Tibial artery (tissue), 4 donors: Measurements from ENCODE around the gene TMEM255B.
A peak's percentile ranks its signal among the peaks of the same experiment; 100 is the strongest.
"Not testable (repeated sequence)": the region's sequence is repeated elsewhere in the genome, so short reads cannot be mapped to it uniquely, and the experiment has no call there.

Source experiments
- DNase-seq, 2 donors: peaks; one replicate each; pipeline ENCODE4 v3.0.0-alpha.2; 2019
- H3K27ac ChIP-seq, 2 donors: fragments of 200-600 bp; sonication (generic) in 1 of 2; 1 replicate in 1 of 2; 2 replicates in 1 of 2; pipeline ENCODE4 v1.5.1; 2018 to 2019; ENCODE audit warnings: mild to moderate bottlenecking in 1 of 2
- H3K27me3 ChIP-seq, 2 donors: fragments of 200-600 bp; sonication (generic) in 1 of 2; one replicate each; pipeline versions ENCODE4 v1.5.1 to v1.6.0; 2016 to 2019
- H3K36me3 ChIP-seq, 3 donors: fragments of 200-600 bp; sonication (generic) in 2 of 3; one replicate each; pipeline ENCODE4 v1.5.1; 2016 to 2019; ENCODE audit warnings: mild to moderate bottlenecking in 2 of 3
- H3K4me1 ChIP-seq, 4 donors: fragments of 200-600 bp; sonication (generic) in 2 of 4; 1 replicate in 3 of 4; 2 replicates in 1 of 4; pipeline ENCODE4 v1.5.1; 2016 to 2019
- H3K4me3 ChIP-seq, 2 donors: fragments of 200-600 bp; sonication (generic) in 1 of 2; 1 replicate in 1 of 2; 2 replicates in 1 of 2; pipeline ENCODE4 v1.5.1; 2018 to 2019; ENCODE audit warnings: mild to moderate bottlenecking in 2 of 2
- H3K9me3 ChIP-seq, 3 donors: fragments of 200-600 bp; sonication (generic) in 1 of 3; one replicate each; pipeline ENCODE4 v1.5.1; 2016 to 2019
- CTCF ChIP-seq, 2 experiments: fragments of 200-600 bp in 1 of 2; fragments of 450-650 bp in 1 of 2; IDR thresholded peaks; one replicate each; pipeline ENCODE4 v1.5.1; 2017 to 2019; ENCODE audit warnings: antibody characterized with exemption in 2 of 2, mild to moderate bottlenecking in 1 of 2, moderate library complexity in 1 of 2
- intact Hi-C: fragments of 100-400 bp; cut with DNase I; formaldehyde crosslinking; loops from one replicate; pipeline ENCODE4 v1.15.0; 2023; ENCODE audit warnings: low total_unique reads

TMEM255B gene

GRCh38 chr13:113792236-113792770, 33.3 kb downstream of the TMEM255B start:
- H3K36me3 ChIP-seq, result no peaks in the 10 kb centered on the region
- H3K27ac ChIP-seq, result no peak overlapping the region
- intact Hi-C loops, result no loop called here
- no peak for TF ChIP-seq CTCF (IDR thresholded peaks at IDR 0.05)
- no peaks in the 10 kb centered on the region for H3K4me1 ChIP-seq
- DNase-seq, result peak in 1 of 2 donors; percentile 23
- H3K4me3 ChIP-seq, result no peak overlapping the region
- no peaks in the 10 kb centered on the region for H3K9me3 ChIP-seq
- H3K27me3 ChIP-seq, result peaks cover 0 to 12% of the 10 kb centered on the region in 2 donors

GRCh38 chr13:113792886-113793717, 34.1 kb downstream of the TMEM255B start:
- no peak for TF ChIP-seq CTCF (IDR thresholded peaks at IDR 0.05)
- Histone ChIP-seq H3K27ac (no peak overlapping the region), H3K4me1 (no peaks in the 10 kb centered on the region), H3K36me3 (no peaks in the 10 kb centered on the region), H3K9me3 (no peaks in the 10 kb centered on the region), H3K27me3 (peaks cover 0 to 12% of the 10 kb centered on the region in 2 donors), H3K4me3 (no peak overlapping the region)
- intact Hi-C loops, result no loop called here
- peak in 1 of 2 donors; percentile 56 for DNase-seq

- peak in 1 of 2 donors; percentile 46 for DNase-seq
- no peaks in the 10 kb centered on the region for H3K9me3 ChIP-seq
- no peak overlapping the region for H3K4me3 ChIP-seq
- TF ChIP-seq CTCF (IDR thresholded peaks at IDR 0.05), result no peak
- no peaks in the 10 kb centered on the region for H3K36me3 ChIP-seq
- intact Hi-C loops, result no loop called here
- no peak overlapping the region for H3K27ac ChIP-seq
- peaks cover 0 to 9% of the 10 kb centered on the region in 2 donors for H3K27me3 ChIP-seq
- no peaks in the 10 kb centered on the region for H3K4me1 ChIP-seq
Observed at GRCh38 chr13:113793718-113794085, 34.7 kb downstream of the TMEM255B start.

- no peak for TF ChIP-seq CTCF (IDR thresholded peaks at IDR 0.05)
- Histone ChIP-seq H3K4me1 (no peaks in the 10 kb centered on the region), H3K4me3 (no peak overlapping the region), H3K9me3 (no peaks in the 10 kb centered on the region), H3K27me3 (peaks cover 0 to 9% of the 10 kb centered on the region in 2 donors), H3K27ac (no peak overlapping the region), H3K36me3 (no peaks in the 10 kb centered on the region)
- intact Hi-C loops, result no loop called here
- peak in 1 of 2 donors; percentile 44 for DNase-seq
Observed at GRCh38 chr13:113794086-113794485, 35.1 kb downstream of the TMEM255B start.

- H3K9me3 ChIP-seq, result no peaks in the 10 kb centered on the region
- H3K4me1 ChIP-seq, result no peaks in the 10 kb centered on the region
- no peak overlapping the region for H3K27ac ChIP-seq
- peaks cover 0 to 9% of the 10 kb centered on the region in 2 donors for H3K27me3 ChIP-seq
- DNase-seq, result no peak
- no peak overlapping the region for H3K4me3 ChIP-seq
- intact Hi-C loops, result no loop called here
- no peaks in the 10 kb centered on the region for H3K36me3 ChIP-seq
- no peak for TF ChIP-seq CTCF (IDR thresholded peaks at IDR 0.05)
Observed at GRCh38 chr13:113794764-113795173, 35.7 kb downstream of the TMEM255B start.

GRCh38 chr13:113795362-113795761, 36.3 kb downstream of the TMEM255B start:
- H3K4me3 ChIP-seq, H3K27me3 ChIP-seq, H3K27ac ChIP-seq, H3K4me1 ChIP-seq, intact Hi-C loops, DNase-seq, H3K9me3 ChIP-seq, H3K36me3 ChIP-seq: not testable (repeated sequence)
